ENCODE measurements around the gene PFDN4. TPM values are rescaled to one million over a fixed set of nuclear protein-coding genes. Genes with fewer than 3 reads are reported as not detected.

The PFDN4 gene
- polyA plus RNA-seq, 1 of the 3 experiments (the other 2 are of a cell fraction) = 44.0 TPM

DNA sequence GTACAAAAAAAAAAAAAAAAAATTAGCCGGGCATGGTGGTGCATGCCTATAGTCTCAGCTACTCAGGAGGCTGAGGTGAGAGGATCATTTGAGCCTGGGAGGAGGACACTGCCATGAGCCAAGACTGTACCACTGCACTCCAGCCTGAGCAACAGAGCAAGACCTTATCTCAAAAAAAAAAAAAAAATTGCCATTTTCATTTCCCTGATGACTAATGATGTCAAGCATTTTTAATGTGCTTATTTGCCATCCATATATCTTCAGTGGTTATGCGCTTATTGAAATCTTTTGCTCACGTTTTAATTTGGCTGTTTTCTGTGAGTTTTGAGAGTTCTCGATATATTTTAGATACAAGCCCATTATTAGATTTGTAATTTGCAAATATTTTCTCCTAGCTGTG is 46.7 kb downstream of the PFDN4 start:
- no peaks in the 10 kb centered on the region for H3K9me2 ChIP-seq
- peak overlapping the region in 1 of 2 experiments; percentile 74; a peak in 3 of 4 replicates for H3K27ac ChIP-seq (ENCODE audit: low read depth in 2 of 2, low read length in 1 of 2)
- no peaks in the 10 kb centered on the region for H3K36me3 ChIP-seq (replicated peaks in 1 of 2; ENCODE audit: control insufficient read depth in 1 of 2, insufficient read depth in 2 of 2, low read length in 1 of 2)
- DNase-seq = no peak
- TF ChIP-seq, protein P1, sequence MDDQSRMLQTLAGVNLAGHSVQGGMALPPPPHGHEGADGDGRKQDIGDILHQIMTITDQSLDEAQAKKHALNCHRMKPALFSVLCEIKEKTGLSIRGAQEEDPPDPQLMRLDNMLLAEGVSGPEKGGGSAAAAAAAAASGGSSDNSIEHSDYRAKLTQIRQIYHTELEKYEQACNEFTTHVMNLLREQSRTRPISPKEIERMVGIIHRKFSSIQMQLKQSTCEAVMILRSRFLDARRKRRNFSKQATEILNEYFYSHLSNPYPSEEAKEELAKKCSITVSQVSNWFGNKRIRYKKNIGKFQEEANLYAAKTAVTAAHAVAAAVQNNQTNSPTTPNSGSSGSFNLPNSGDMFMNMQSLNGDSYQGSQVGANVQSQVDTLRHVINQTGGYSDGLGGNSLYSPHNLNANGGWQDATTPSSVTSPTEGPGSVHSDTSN (IDR thresholded peaks at IDR 0.05) = peak; percentile 7; the same call in 1 of the 2 replicates
- TF ChIP-seq NFIC (IDR thresholded peaks at IDR 0.05; ENCODE audit: borderline replicate concordance) = peak; percentile 13; the same call in 1 of the 2 replicates
- TF ChIP-seq, protein P2, sequence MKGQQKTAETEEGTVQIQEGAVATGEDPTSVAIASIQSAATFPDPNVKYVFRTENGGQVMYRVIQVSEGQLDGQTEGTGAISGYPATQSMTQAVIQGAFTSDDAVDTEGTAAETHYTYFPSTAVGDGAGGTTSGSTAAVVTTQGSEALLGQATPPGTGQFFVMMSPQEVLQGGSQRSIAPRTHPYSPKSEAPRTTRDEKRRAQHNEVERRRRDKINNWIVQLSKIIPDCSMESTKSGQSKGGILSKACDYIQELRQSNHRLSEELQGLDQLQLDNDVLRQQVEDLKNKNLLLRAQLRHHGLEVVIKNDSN (IDR thresholded peaks at IDR 0.05; ENCODE audit: borderline replicate concordance, low read depth) = no peak
- H3K27me3 ChIP-seq (ENCODE audit: insufficient read depth) = no peaks in the 10 kb centered on the region
- ChIA-PET POLR2A (no interaction called here), CTCF (interaction anchor here (0.7 kb wide), 1 partner anchor 37 kb away, joined by 3 read pairs; no protein-coding TSS in a partner anchor)
- H3K9ac ChIP-seq = no peak overlapping the region
- H3K79me2 ChIP-seq (ENCODE audit: insufficient read depth) = no peaks in the 10 kb centered on the region
- 46% methylated on average over 4 of the region's 4 CpGs for WGBS (ENCODE audit: low lambda C conversion rate)
- H2AFZ ChIP-seq (ENCODE audit: low read depth) = no peak overlapping the region
- peaks cover 44% of the 10 kb centered on the region for H3F3A ChIP-seq (replicated peaks; ENCODE audit: insufficient read depth)
- H3K9me3 ChIP-seq = no peaks in the 10 kb centered on the region
- no peak overlapping the region for H3K4me3 ChIP-seq (ENCODE audit: low read depth in 2 of 2, low read length in 1 of 2)
- peaks cover 0 to 24% of the 10 kb centered on the region in 2 experiments; a peak in 2 of 4 replicates for H3K4me1 ChIP-seq (ENCODE audit: control insufficient read depth in 1 of 2, insufficient read depth in 2 of 2, low read depth in 1 of 2, low read length in 1 of 2)
- H4K20me1 ChIP-seq (ENCODE audit: insufficient read depth) = no peaks in the 10 kb centered on the region
- H3K4me2 ChIP-seq = peak overlapping the region; percentile 28; the same call in 1 of the 2 replicates

DNA sequence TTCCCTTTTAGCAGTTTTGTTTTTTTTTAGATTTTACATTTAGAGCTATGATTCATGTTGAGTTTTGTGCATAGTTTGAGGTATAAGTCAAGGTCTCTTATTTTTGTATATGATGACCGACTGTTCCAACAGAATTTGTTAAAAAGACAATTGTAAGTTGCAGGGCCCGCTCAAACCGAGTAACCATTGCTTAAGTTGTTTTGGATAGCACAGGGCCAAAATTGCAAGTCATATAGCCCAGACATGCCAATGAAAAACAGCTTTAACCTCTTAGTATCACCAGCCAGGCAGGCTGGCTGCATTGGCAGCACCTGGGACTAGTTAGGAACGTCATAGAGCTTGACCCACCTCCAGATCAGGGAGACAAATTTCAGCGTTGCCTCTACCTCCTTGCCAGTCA is 47.3 kb downstream of the PFDN4 start:
- 27% methylated on average over 5 of the region's 5 CpGs for WGBS (ENCODE audit: low lambda C conversion rate)
- H2AFZ ChIP-seq (ENCODE audit: low read depth) = no peak overlapping the region
- H3K9ac ChIP-seq = no peak overlapping the region
- no peaks in the 10 kb centered on the region for H4K20me1 ChIP-seq (ENCODE audit: insufficient read depth)
- peaks cover 0 to 24% of the 10 kb centered on the region in 2 experiments; a peak in 2 of 4 replicates for H3K4me1 ChIP-seq (ENCODE audit: control insufficient read depth in 1 of 2, insufficient read depth in 2 of 2, low read depth in 1 of 2, low read length in 1 of 2)
- TF ChIP-seq EP300 (IDR thresholded peaks at IDR 0.05; ENCODE audit: borderline replicate concordance in 1 of 2, low read depth in 1 of 2, low read length in 1 of 2) = peak in 1 of 2 experiments; percentile 50; a peak in 1 of 4 replicates
- TF ChIP-seq NFIC (IDR thresholded peaks at IDR 0.05; ENCODE audit: borderline replicate concordance) = peak; percentile 17; the same call in 1 of the 2 replicates
- TF ChIP-seq TCF12 (IDR thresholded peaks at IDR 0.05) = peak; percentile 70
- TF ChIP-seq FOXM1 (IDR thresholded peaks at IDR 0.05; ENCODE audit: low read depth) = no peak
- TF ChIP-seq FOSL2 (IDR thresholded peaks at IDR 0.05; ENCODE audit: borderline replicate concordance, low read depth) = peak; percentile 49; the same call in 1 of the 2 replicates
- no peak overlapping the region for H3K4me3 ChIP-seq (ENCODE audit: low read depth in 2 of 2, low read length in 1 of 2)
- DNase-seq = no peak
- H3K4me2 ChIP-seq = peak overlapping the region; percentile 28; the same call in 1 of the 2 replicates
- no peaks in the 10 kb centered on the region for H3K9me2 ChIP-seq
- no peaks in the 10 kb centered on the region for H3K9me3 ChIP-seq
- ChIA-PET CTCF (interaction anchor here (0.6 to 0.9 kb wide), 4 partner anchors 37 to 1913 kb away, joined by 3 to 4 read pairs (median 4); no protein-coding TSS in a partner anchor), POLR2A (no interaction called here)
- no peaks in the 10 kb centered on the region for H3K27me3 ChIP-seq (ENCODE audit: insufficient read depth)
- no peaks in the 10 kb centered on the region for H3K36me3 ChIP-seq (replicated peaks in 1 of 2; ENCODE audit: control insufficient read depth in 1 of 2, insufficient read depth in 2 of 2, low read length in 1 of 2)
- peaks cover 44% of the 10 kb centered on the region for H3F3A ChIP-seq (replicated peaks; ENCODE audit: insufficient read depth)
- peak overlapping the region in 1 of 2 experiments; percentile 74; a peak in 3 of 4 replicates for H3K27ac ChIP-seq (ENCODE audit: low read depth in 2 of 2, low read length in 1 of 2)
- no peaks in the 10 kb centered on the region for H3K79me2 ChIP-seq (ENCODE audit: insufficient read depth)

GRCh38 chr20:54256202-54256601 is 48.3 kb downstream of the PFDN4 start:
- Histone ChIP-seq H3K36me3 (replicated peaks in 1 of 2; ENCODE audit: control insufficient read depth in 1 of 2, insufficient read depth in 2 of 2, low read length in 1 of 2) (no peaks in the 10 kb centered on the region), H3K4me2 (no peak overlapping the region), H3K9me3 (no peaks in the 10 kb centered on the region), H3F3A (replicated peaks; ENCODE audit: insufficient read depth) (peaks cover 41% of the 10 kb centered on the region), H4K20me1 (ENCODE audit: insufficient read depth) (no peaks in the 10 kb centered on the region), H3K27me3 (ENCODE audit: insufficient read depth) (no peaks in the 10 kb centered on the region), H3K4me3 (ENCODE audit: low read depth in 2 of 2, low read length in 1 of 2) (no peak overlapping the region), H3K4me1 (ENCODE audit: control insufficient read depth in 1 of 2, insufficient read depth in 2 of 2, low read depth in 1 of 2, low read length in 1 of 2) (peaks cover 0 to 24% of the 10 kb centered on the region in 2 experiments; a peak in 2 of 4 replicates), H3K79me2 (ENCODE audit: insufficient read depth) (no peaks in the 10 kb centered on the region), H3K9ac (no peak overlapping the region), H3K27ac (ENCODE audit: low read depth in 2 of 2, low read length in 1 of 2) (peak overlapping the region in 1 of 2 experiments; percentile 74; a peak in 2 of 4 replicates), H3K9me2 (no peaks in the 10 kb centered on the region), H2AFZ (ENCODE audit: low read depth) (no peak overlapping the region)
- 24% methylated on average over 3 of the region's 3 CpGs for WGBS (ENCODE audit: low lambda C conversion rate)
- POLR2A ChIA-PET = no interaction called here
- CTCF ChIA-PET = interaction anchor here (0.9 kb wide), 2 partner anchors 48 to 51 kb away, joined by 3 read pairs; partner anchors contain the start of gene PFDN4
- TF ChIP-seq TCF12 (IDR thresholded peaks at IDR 0.05) (no peak), MEF2A (IDR thresholded peaks at IDR 0.05; ENCODE audit: borderline replicate concordance, low read depth) (0 out of 2 replicates have a peak, but pooled peaks have one; percentile 3)
- DNase-seq = no peak
